Activated CD8-positive, alpha-beta memory T cell treated with anti-CD3 and anti-CD28 coated beads for 24 hours (primary cell): ENCODE results near the gene SPEF2.

ENCODE experiments used
- DNase-seq: peaks from one replicate; pipeline ENCODE4 v3.0.0-alpha.2; 2020

Gene SPEF2

DNA sequence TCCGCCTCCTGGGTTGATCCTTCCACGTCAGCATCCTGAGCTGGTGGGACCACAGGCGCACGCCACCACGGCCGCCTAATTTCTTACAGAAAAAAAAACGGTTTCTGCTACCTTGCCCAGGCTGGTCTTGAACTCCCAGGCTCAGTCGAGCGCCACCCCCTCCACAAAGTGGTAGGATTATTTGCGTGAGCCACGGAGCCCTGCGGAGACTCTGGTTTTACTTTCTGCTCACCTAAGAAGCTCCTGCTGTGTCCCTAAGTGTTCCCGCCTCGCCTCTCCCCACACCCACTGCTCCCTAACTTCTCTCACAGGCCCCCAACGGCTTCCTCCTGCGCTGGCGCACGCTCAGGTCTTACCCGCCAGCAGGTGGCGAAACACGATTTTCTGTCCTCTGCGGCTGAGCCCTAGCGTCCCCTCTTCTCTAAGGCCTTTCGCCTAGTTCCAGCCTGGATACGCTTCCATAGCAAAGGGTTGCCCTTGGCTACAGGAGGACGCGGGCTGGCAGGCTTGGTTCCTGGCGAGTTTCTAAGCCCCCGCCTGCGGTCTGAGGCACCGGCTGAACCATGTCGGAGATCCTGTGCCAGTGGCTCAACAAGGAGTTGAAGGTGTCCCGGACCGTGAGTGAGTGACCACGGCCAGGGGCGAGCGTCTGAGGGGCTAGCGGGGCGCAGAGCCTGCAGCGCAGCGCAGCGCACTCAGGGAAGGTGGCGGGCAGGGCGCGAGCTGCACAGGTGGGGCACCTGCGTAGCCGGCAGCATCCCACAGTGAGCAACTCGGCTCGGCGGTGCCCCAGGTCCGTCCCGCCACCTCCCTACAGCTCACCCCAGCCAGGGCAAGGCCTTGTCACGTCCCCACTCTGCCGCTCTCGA lies at the start of gene SPEF2:
SPEF2 (plus strand) TSS at position 429 of the 869 bp plus-strand sequence; CDS start at position 564, 135 bp downstream.
- DNase-seq, result peak; percentile 90

GRCh38 chr5:35575578-35575977 lies 42.1 kb upstream of the SPEF2 start:
- no peak for DNase-seq

GRCh38 chr5:35587419-35587818 lies 30.2 kb upstream of the SPEF2 start:
- no peak for DNase-seq

DNA sequence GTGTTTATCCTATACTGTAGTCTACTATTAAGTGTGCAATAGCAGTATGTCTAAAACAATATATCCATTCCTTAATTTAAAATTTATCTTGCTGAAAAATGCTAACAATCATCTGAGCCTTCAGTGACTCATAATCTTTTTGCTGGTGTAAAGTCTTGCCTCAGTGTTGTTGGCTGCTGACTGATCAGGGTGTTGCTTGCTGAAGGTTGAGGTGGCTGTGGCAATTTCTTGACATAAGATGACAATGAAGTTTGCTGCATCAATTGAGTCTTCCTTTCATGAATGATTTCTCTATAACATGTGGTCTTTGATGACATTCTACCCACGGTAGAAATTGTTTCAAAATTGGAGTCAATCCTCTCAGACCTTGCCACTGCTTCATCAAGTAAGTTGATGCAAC lies 24.3 kb upstream of the SPEF2 start:
- DNase-seq, result no peak

DNA sequence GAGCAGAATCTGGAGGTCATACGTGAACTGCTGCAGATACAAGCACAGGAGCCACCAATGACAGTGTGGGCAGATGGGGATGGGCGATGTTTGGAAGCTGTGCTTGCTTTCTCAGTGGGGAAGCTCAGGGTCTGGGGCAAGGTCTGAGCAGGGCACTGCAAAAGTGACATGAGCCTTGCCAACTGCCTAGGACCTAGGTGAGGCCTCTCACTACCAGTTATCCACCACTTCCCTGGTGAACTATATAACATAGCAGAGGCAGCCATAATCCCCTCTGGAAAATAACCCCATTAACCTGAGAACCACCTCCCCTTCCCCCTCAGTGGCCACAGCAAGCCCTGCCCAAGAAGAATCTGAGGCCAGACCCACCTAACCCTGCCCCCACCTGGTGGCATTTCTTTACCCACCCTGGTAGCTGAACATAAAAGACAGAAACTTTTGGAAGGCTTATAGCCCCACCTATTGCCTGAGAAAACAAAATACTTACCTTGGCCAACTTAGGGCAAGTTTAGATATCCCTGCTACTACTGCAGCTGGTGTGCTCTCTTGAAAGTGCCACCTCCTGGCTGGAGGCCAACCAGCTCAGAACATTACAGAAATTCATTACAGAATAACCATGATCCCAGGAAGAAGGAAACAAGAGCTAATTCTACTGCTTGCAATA lies 18.8 kb upstream of the SPEF2 start:
- no peak for DNase-seq

DNA sequence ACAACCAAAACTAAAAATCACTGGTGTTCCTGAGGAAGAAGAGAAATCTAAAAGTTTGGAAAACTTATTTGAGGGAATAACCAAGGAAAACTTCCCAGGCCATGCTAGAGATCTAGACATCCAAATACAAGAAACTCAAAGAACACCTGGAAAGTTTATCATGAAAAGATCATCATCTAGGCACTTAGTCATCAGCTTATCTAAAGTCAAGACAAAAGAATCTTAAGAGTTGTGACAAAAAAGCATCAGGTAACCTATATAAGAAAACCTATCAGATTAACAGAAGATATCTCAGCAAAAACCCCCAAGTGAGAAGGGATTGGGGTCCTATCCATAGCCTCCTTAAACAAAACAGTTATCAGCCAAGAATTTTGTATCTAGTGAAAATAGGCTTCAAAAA lies 17.1 kb upstream of the SPEF2 start:
- DNase-seq, result no peak

DNA sequence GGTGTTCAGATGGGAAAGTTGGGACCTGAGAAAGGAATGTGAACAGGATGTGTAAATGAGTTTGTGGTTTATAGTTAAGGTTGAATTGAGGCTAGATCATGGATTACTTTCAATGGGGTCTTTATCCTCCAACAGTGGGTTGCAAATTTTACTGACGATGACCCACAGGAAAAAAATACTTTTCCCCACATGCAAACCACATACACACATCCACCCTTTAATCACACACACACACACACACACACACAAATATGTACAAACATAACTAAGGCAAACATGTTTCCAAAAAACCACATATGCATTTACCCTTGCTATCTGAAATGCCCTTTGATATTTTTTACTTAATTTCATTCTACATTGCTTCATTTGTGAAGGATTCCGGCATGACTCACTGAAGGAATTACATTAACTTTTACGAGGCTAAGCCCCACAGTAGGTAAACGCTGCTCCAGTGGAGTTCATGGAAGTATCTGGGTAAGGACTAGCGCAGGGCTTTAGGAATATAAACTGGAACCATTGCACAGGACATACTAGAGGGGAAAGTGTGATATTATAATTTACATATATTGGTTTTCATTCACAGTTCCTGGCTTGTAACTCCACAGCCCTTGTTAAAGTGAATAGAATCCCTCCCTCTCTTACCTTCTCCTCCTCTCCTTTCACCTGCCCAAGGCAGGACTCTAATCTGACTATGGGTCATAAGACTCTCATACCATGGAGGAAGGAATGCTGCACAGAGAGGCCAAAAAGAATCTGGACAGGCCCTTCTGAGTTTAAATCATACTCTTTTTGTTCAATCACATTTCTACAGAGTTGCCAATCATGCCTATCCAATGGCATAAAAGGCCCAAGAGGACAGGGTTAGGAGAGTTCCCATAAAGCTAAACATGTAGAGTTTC lies 8.5 kb upstream of the SPEF2 start:
- no peak for DNase-seq

DNA sequence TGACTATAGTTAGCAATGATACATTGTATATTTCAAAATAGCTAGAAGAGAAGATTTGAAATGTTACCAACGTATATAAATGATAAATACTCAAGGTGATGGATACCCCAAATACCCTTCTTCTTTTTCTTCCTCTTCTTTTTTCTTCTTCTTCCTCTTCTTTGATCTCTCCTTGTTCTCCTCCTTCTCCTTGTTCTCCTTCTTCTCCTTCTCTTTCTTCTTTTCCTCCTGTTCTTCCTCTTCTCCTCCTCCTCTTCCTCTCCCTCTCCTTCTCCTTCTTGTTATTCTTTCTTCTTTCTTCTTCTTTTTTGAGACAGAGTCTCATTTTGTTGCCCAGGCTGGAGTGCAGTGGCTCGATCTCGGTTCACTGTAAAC lies 616 bp upstream of the SPEF2 start:
- no peak for DNase-seq

- no peak for DNase-seq
These were observed 607 bp downstream of the SPEF2 start for GRCh38 chr5:35618304-35618636.

DNA sequence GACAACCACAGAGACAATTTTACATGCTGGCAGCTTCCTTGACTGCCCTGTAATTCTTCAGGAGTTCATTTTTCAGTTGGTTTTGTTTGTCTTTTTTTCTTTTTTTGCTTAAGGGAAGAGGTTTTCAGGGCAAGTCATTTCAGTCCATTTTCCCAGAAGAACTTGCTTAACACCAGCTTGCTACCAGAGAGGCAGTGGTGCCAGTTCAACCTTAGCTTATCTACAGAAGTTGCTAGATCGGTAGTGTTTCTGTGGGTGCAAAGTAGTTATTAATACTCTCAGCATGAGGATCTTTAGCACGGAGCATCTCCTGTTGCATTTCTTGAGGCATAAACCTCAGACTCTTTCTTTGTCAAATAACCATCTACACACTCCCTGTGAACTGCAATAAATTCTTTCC lies 1.1 kb downstream of the SPEF2 start:
- DNase-seq, result no peak

DNA sequence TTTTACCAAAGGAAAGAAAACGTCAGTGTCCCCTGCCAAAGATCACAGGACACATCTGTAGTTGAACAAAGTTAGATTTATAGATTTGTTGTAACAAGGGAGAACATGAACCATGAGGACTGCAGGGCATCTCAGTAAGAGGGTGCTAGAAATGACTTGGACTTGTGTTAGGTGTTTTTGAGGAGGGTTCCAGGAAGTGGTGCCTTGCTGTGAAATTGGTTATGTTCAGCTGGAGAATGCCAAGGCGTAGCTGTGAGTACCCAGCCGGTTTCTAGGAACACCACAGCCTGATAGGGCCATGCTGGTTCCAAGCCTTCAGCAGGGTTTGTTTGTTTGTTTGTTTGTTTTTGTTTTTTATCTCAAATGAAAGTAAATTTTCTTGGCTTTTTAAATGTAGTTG lies 5.3 kb downstream of the SPEF2 start:
- no peak for DNase-seq

- no peak for DNase-seq
These were observed 6.3 kb downstream of the SPEF2 start for GRCh38 chr5:35623991-35624390.

GRCh38 chr5:35626108-35626507 lies 8.4 kb downstream of the SPEF2 start:
- DNase-seq, result no peak

DNA sequence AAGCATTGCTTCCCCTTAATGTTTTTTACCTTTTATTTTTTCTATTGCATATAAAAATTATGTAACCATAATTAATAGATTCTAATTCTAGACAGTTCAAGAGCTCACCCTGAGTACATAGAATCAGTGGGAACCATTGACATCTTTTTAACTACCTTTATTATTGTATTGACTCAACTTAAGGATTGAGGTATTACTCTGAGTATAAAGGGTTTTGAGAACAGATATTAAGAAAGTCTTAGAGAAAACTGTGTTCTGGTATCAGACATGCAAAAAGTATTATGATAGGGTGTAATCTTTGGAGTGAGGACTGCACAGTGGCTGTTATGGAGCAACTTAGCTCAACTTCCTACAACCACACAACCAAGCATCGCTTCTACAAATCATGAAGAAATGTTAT lies 8.9 kb downstream of the SPEF2 start:
- DNase-seq, result no peak

GRCh38 chr5:35634326-35634725 lies 16.7 kb downstream of the SPEF2 start:
- DNase-seq, result no peak

- DNase-seq, result no peak
These were observed 23.0 kb downstream of the SPEF2 start for GRCh38 chr5:35640623-35641022.

GRCh38 chr5:35644543-35644942 lies 26.9 kb downstream of the SPEF2 start:
- no peak for DNase-seq

DNA sequence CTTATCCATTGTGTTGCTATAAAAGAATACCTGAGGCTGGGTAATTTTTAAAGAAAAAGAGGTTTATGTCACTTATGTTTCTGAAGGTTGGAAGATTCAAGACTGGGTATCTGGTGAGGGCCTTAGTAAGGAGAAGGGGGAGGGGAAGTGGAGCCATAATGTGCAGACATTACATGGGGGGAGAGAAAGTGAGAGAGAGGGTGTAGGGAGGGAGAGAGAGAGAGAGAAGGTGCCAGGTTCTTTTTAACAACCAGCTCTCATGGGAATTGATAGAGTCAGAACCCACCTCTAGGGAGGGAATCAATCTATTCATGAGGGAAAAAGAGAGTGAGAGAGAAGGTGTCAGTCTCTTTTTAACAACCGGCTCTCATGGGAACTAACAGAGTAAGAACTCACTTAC lies 29.5 kb downstream of the SPEF2 start:
- no peak for DNase-seq

- no peak for DNase-seq
These were observed 30.0 kb downstream of the SPEF2 start for GRCh38 chr5:35647712-35648111.

GRCh38 chr5:35651002-35651756 lies 33.5 kb downstream of the SPEF2 start:
- DNase-seq, result peak; percentile 75

DNA sequence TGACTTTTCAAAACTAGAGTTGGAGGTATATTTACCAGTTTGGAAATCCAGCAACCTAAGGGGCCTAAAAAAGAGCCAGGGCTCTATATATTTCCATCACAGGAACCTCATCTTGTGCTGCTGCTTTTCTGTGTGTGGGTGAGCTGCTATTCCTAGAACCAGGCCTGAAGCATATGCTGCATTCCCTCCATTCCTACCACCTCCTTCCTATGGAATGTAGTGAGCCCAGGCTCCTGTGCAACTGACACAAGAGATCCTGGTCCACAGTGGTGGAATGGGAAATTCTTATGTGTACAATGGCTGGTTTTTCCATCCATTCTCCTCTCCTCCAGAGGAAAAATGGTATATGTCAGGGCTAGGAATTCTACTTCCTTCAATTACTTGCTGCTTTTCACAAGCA lies 39.1 kb downstream of the SPEF2 start:
- DNase-seq, result no peak

DNA sequence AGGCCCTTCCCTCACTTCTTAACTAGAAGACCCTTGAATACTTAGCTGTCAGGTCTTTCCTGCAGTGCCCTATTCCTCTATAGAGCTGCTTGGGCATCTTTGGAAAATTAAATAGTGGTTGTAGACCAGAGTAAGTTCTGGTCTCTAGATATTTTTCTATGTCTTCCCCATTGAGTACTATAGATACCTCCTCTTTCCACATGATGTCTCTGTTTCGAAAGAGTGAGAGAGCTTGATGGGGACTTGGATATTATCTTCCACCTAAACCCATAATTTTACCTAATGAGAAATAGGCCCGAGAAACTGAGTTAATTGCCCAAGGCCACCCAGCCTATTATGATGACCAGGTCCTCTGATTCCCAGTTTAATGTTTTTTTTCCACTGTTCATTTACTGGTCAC lies 40.2 kb downstream of the SPEF2 start:
- no peak for DNase-seq

DNA sequence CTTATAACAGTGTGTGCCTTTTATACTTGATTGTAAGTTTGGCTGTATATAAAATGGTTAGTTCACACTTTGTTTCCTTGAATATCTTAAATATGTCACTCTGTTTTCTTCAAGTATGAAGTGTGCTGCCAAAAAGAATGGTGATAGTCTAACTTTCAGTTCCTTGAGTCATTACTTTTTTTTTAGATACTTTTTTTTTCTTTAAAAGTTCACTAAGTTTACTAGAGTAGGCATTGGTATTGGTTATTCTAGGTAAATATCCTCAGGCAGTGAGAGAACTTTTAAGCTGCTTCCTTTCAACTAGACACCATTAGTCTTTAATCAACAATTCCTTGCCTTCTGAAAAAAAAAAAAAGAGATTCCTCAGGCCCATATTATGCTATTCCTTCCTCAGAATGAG lies 41.9 kb downstream of the SPEF2 start:
- DNase-seq, result no peak
